ENCODE data around the gene F8A1. TPM values are rescaled to one million over a fixed set of nuclear protein-coding genes. Genes with fewer than 3 reads are reported as not detected.
"Not testable (repeated sequence)": the region's sequence is repeated elsewhere in the genome, so short reads cannot be mapped to it uniquely, and the experiment has no call there.

The F8A1 gene
- total RNA-seq, 2 donors from 2014 or later = 8.4 to 12.2 TPM

DNA sequence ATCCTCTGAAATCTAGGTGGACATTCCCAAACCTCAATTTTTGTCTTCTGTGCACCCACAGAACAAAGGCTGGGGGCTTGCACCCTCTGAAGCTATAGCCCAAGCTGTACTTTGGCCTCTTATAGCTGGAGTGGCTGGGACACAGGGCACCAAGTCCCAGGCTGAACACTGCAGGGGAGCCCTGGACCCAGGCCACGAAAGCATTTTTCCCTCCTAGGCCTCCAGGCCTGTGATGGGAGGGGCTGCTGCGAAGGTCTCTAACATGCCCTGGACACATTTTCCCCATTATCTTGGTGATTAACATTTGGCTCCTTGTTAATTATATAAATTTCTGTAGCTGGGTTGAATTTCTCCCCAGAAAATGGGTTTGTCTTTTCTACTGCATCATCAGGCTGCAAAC is 27.9 kb downstream of the F8A1 start:
- Histone ChIP-seq H3K4me3 (no peak overlapping the region), H3K27ac (no peak overlapping the region), H3K4me1 (no peaks in the 10 kb centered on the region), H3K36me3 (no peaks in the 10 kb centered on the region), H3K9me3 (peaks cover 0 to 8% of the 10 kb centered on the region in 2 donors), H3K27me3 (no peaks in the 10 kb centered on the region)
- TF ChIP-seq, protein P1, sequence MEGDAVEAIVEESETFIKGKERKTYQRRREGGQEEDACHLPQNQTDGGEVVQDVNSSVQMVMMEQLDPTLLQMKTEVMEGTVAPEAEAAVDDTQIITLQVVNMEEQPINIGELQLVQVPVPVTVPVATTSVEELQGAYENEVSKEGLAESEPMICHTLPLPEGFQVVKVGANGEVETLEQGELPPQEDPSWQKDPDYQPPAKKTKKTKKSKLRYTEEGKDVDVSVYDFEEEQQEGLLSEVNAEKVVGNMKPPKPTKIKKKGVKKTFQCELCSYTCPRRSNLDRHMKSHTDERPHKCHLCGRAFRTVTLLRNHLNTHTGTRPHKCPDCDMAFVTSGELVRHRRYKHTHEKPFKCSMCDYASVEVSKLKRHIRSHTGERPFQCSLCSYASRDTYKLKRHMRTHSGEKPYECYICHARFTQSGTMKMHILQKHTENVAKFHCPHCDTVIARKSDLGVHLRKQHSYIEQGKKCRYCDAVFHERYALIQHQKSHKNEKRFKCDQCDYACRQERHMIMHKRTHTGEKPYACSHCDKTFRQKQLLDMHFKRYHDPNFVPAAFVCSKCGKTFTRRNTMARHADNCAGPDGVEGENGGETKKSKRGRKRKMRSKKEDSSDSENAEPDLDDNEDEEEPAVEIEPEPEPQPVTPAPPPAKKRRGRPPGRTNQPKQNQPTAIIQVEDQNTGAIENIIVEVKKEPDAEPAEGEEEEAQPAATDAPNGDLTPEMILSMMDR (IDR thresholded peaks at IDR 0.05) = no peak
- DNase-seq (ENCODE audit: low spot score) = no peak

DNA sequence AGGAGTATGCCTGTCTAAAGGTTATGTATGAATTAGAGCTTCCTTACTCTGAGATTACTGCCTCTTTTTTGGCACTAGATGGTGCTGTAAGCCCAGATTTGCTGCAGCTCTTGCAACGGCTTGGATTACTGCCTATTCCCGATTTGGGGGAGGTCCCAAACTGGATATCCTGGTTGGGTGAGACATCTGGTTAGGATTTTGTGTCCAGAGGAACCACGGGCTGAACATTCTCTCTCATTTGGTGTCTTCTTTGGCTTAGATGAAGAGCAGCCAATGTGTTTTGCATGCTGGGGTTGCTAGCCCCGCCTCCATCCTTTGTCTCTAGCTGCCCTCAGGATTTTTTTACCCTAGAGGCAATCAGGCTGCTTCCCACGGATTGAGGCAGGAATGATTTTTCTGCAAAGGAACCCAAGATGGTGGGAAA is 31.9 kb downstream of the F8A1 start:
- Histone ChIP-seq H3K4me1 (no peaks in the 10 kb centered on the region), H3K36me3 (no peaks in the 10 kb centered on the region), H3K4me3 (no peak overlapping the region), H3K27ac (no peak overlapping the region), H3K9me3 (no peaks in the 10 kb centered on the region), H3K27me3 (no peaks in the 10 kb centered on the region)
- TF ChIP-seq, protein P1 (IDR thresholded peaks at IDR 0.05) = peak in 1 of 2 donors; percentile 61
- DNase-seq (ENCODE audit: low spot score) = peak; percentile 58

DNA sequence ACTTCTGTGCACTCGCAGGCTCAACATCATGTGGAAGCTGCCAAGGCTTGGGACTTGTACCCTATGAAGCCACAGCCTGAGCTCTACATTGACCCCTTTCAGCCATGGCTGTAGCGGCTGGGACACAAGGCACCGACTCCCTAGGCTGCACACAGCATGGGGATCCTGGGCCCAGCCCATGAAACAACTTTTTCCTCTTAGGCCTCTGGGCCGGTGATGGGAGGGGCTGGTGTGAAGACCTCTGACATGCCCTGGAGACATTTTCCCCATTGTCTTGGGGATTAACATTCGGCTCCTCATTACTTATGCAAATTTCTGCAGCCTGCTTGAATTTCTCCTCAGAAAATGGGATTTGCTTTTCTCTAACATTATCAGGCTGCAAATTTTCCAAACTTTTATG is 38.6 kb downstream of the F8A1 start:
- DNase-seq (ENCODE audit: low spot score); H3K4me3 ChIP-seq; H3K27ac ChIP-seq; H3K4me1 ChIP-seq; H3K9me3 ChIP-seq; H3K36me3 ChIP-seq; H3K27me3 ChIP-seq: not testable (repeated sequence)

MicroRNAs within 50 kb of the gene (microRNA counts, 767-probe panel; counts per million panel counts)
- 0 to 31.0 counts per million in 2 donors for microRNA hsa-miR-1184

Small RNA genes within 50 kb of the gene (microRNA-seq; reads per million reads assigned to microRNA genes)
- gene MIR1184-1 (ENCODE audit: borderline number of aligned reads in 2 of 2, borderline replicate concordance in 1 of 2) = 0 reads per million in 2 donors

Other genes with a start within 250 kb of the F8A1 start
- not detected for gene CTAG2, start 232.8 kb upstream of the F8A1 start, total RNA-seq
- 10 to 100 TPM; 13.5 to 16.9 TPM for gene GAB3, start 135.3 kb upstream of the F8A1 start, total RNA-seq
- gene DKC1, start 123.5 kb upstream of the F8A1 start, total RNA-seq = 10 to 100 TPM; 13.5 to 15.2 TPM
- gene MPP1, start 80.9 kb upstream of the F8A1 start, total RNA-seq = 10 to 100 TPM; 20.1 to 27.5 TPM
- not detected for gene SMIM9, start 51.7 kb upstream of the F8A1 start, total RNA-seq
- gene F8, start 136.4 kb downstream of the F8A1 start, total RNA-seq = 10 to 100 TPM; 41.2 to 42.9 TPM
- gene FUNDC2, start 140.5 kb downstream of the F8A1 start, total RNA-seq = 100 to 1,000 TPM; 146 to 178 TPM
- 10 to 100 TPM; 39.9 to 58.3 TPM for gene CMC4, start 184.8 kb downstream of the F8A1 start, total RNA-seq
- under 1 TPM; 0.43 to 0.85 TPM for gene MTCP1, start 184.8 kb downstream of the F8A1 start, total RNA-seq
- 1 to 10 TPM; 7.6 to 8.3 TPM for gene BRCC3, start 185.2 kb downstream of the F8A1 start, total RNA-seq

Data from right atrium auricular region (tissue), 2 donors.